Neural cell (in vitro differentiated cells): ENCODE data around the gene LEMD2.

ENCODE experiments used
- CTCF ChIP-seq: fragments of 450-650 bp; IDR thresholded peaks from 2 replicates; pipeline ENCODE4 v1.5.1; 2014; ENCODE audit warnings: antibody characterized with exemption, mild to moderate bottlenecking, moderate library complexity; ENCODE audit not compliant: poor library complexity, severe bottlenecking
- POLR2AphosphoS5 ChIP-seq: IDR thresholded peaks from 2 replicates; pipeline ENCODE4 v1.6.1; 2012
- RAD21 ChIP-seq: fragments of 450-650 bp; conservative IDR thresholded peaks from 2 replicates; pipeline ENCODE4 v1.6.1; 2014; ENCODE audit warnings: antibody characterized with exemption, mild to moderate bottlenecking, moderate library complexity
- REST ChIP-seq: IDR thresholded peaks from 2 replicates; pipeline ENCODE4 v1.6.1; 2012; ENCODE audit warnings: borderline replicate concordance
- SMC3 ChIP-seq: fragments of 450-650 bp; conservative IDR thresholded peaks from 2 replicates; pipeline ENCODE4 v1.6.1; 2014; ENCODE audit warnings: antibody characterized with exemption, mild to moderate bottlenecking, moderate library complexity; ENCODE audit not compliant: poor library complexity

GRCh38 chr6:33824461-33825154 lies 35.7 kb upstream of the LEMD2 start:
- no peak for TF ChIP-seq CTCF
- no peak for TF ChIP-seq POLR2AphosphoS5
- TF ChIP-seq REST: no peak
- TF ChIP-seq RAD21: no peak
- no peak for TF ChIP-seq SMC3
